SK-N-SH (cell line): Measurements from ENCODE around the gene MRPS27.

Experiments used
- CTCF ChIP-seq: fragments of 200-600 bp; sonication (generic); IDR thresholded peaks from 2 replicates; pipeline ENCODE4 v1.6.1; 2017; ENCODE audit warnings: antibody characterized with exemption, mild to moderate bottlenecking, moderate library complexity
- EP300 ChIP-seq, 2 experiments: IDR thresholded peaks; 2 replicates each; pipeline versions ENCODE4 v1.4.0 to v1.6.1; 2012; ENCODE audit warnings: borderline replicate concordance in 1 of 2, low read depth in 1 of 2, low read length in 1 of 2
- FOXJ3 ChIP-seq: sonication (generic); formaldehyde crosslinking; IDR thresholded peaks from 2 replicates; pipeline ENCODE4 v1.5.1; 2020; ENCODE audit warnings: mild to moderate bottlenecking, missing genetic modification reagents
- GABPA ChIP-seq: IDR thresholded peaks from 2 replicates; pipeline ENCODE4 v1.4.0; 2012; ENCODE audit warnings: low read depth, mild to moderate bottlenecking
- NRF1 ChIP-seq: IDR thresholded peaks from 2 replicates; pipeline ENCODE4 v1.6.1; 2012; ENCODE audit warnings: low read depth, mild to moderate bottlenecking, low read length
- POLR2AphosphoS5 ChIP-seq: IDR thresholded peaks from 2 replicates; pipeline ENCODE4 v1.6.1; 2012; ENCODE audit warnings: low read depth, low read length
- SMC3 ChIP-seq: IDR thresholded peaks from 2 replicates; pipeline ENCODE4 v1.6.1; 2012; ENCODE audit warnings: low read depth, low read length, improper control_type of control experiment
- USF1 ChIP-seq: IDR thresholded peaks from 2 replicates; pipeline ENCODE4 v1.4.0; 2012; ENCODE audit warnings: low read depth, borderline replicate concordance
- TF ChIP-seq, protein P1 (sequence below): fragments of 150-350 bp; IDR thresholded peaks from 2 replicates; pipeline ENCODE4 v1.6.1; 2017; ENCODE audit warnings: antibody characterized with exemption, low read length, low read depth, borderline replicate concordance
- TF ChIP-seq, protein P2 (sequence below): IDR thresholded peaks from 2 replicates; pipeline ENCODE4; 2012
- TF ChIP-seq, protein P3 (sequence below): IDR thresholded peaks from 2 replicates; pipeline ENCODE4 v1.6.1; 2012; ENCODE audit warnings: mild to moderate bottlenecking, low read depth, low read length, moderate library complexity

- TF ChIP-seq, protein P1, sequence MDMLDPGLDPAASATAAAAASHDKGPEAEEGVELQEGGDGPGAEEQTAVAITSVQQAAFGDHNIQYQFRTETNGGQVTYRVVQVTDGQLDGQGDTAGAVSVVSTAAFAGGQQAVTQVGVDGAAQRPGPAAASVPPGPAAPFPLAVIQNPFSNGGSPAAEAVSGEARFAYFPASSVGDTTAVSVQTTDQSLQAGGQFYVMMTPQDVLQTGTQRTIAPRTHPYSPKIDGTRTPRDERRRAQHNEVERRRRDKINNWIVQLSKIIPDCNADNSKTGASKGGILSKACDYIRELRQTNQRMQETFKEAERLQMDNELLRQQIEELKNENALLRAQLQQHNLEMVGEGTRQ: no peak
- TF ChIP-seq, protein P2, sequence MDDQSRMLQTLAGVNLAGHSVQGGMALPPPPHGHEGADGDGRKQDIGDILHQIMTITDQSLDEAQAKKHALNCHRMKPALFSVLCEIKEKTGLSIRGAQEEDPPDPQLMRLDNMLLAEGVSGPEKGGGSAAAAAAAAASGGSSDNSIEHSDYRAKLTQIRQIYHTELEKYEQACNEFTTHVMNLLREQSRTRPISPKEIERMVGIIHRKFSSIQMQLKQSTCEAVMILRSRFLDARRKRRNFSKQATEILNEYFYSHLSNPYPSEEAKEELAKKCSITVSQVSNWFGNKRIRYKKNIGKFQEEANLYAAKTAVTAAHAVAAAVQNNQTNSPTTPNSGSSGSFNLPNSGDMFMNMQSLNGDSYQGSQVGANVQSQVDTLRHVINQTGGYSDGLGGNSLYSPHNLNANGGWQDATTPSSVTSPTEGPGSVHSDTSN: no peak
- TF ChIP-seq SMC3 (no peak), FOXJ3 (CRISPR knock-in tag) (no peak), CTCF (no peak), EP300 (IDR thresholded peaks at IDR 0.05; ENCODE audit: borderline replicate concordance in 1 of 2, low read depth in 1 of 2, low read length in 1 of 2) (no peak), NRF1 (no peak), POLR2AphosphoS5 (no peak), USF1 (no peak), GABPA (no peak)
- TF ChIP-seq, protein P3, sequence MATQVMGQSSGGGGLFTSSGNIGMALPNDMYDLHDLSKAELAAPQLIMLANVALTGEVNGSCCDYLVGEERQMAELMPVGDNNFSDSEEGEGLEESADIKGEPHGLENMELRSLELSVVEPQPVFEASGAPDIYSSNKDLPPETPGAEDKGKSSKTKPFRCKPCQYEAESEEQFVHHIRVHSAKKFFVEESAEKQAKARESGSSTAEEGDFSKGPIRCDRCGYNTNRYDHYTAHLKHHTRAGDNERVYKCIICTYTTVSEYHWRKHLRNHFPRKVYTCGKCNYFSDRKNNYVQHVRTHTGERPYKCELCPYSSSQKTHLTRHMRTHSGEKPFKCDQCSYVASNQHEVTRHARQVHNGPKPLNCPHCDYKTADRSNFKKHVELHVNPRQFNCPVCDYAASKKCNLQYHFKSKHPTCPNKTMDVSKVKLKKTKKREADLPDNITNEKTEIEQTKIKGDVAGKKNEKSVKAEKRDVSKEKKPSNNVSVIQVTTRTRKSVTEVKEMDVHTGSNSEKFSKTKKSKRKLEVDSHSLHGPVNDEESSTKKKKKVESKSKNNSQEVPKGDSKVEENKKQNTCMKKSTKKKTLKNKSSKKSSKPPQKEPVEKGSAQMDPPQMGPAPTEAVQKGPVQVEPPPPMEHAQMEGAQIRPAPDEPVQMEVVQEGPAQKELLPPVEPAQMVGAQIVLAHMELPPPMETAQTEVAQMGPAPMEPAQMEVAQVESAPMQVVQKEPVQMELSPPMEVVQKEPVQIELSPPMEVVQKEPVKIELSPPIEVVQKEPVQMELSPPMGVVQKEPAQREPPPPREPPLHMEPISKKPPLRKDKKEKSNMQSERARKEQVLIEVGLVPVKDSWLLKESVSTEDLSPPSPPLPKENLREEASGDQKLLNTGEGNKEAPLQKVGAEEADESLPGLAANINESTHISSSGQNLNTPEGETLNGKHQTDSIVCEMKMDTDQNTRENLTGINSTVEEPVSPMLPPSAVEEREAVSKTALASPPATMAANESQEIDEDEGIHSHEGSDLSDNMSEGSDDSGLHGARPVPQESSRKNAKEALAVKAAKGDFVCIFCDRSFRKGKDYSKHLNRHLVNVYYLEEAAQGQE: no peak
Measured at GRCh38 chr5:72368271-72368670, 48.2 kb upstream of the MRPS27 start.
